NCI-H82 (cell line): Measurements from ENCODE around the gene PSMC3.

Experiments used
- DNase-seq: peaks from one replicate; lab custom pipeline; 2025; lab: John Stamatoyannopoulos, UW

The PSMC3 gene

DNA sequence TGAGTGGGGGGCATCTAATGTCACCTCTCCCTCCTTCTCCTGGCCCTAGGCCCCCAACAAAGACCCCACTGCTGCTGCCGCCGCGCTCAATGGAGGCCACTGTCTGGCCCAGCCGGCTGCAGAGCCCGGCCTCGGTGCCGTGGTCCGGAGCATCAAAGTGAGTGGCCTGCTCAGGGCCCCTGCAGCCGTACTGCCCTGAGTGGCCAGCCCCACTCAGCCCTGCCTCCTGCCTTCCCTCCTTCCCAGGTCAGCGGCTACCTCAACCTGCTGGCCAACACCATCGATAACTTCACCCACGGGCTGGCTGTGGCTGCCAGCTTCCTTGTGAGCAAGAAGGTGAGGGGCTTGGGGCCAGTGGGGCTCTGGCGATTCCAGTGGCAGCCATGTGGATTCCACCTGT is 12.9 kb downstream of the PSMC3 start:
- no peak for DNase-seq

DNA sequence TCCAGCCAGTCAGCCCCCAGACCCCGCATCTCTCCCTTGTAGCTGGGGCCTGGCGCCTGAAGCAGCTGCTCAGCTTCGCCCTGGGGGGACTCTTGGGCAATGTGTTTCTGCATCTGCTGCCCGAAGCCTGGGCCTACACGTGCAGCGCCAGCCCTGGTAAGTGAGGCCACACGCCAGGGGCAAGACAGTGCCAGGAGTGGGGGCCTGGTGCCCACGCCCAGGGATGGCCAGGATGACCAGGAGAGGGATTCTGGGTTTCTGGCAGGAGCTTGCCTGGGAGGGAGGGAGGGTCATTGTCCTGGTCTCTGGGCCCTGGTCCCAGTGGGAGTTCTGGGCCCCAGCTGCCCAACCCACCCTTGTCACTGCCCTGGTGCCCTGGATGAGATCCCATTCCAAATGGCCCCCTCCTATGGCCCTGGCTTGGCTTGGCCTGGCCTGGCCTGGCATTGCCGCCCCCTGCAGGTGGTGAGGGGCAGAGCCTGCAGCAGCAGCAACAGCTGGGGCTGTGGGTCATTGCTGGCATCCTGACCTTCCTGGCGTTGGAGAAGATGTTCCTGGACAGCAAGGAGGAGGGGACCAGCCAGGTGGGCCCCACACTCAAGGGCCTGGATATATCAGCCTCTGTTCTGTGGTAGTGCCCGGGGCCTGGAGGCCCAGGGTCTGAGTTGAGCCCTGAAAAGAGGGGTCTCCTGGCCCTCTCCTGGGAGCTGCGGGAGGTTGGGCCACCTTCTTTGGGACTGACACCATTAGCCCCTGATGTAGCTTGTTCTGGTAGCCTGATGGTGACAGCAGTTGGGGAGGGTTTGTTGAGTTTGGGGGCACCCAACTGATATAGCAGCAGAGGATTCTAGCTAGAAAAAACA is 14.1 kb downstream of the PSMC3 start:
- DNase-seq, result peak; percentile 60

DNA sequence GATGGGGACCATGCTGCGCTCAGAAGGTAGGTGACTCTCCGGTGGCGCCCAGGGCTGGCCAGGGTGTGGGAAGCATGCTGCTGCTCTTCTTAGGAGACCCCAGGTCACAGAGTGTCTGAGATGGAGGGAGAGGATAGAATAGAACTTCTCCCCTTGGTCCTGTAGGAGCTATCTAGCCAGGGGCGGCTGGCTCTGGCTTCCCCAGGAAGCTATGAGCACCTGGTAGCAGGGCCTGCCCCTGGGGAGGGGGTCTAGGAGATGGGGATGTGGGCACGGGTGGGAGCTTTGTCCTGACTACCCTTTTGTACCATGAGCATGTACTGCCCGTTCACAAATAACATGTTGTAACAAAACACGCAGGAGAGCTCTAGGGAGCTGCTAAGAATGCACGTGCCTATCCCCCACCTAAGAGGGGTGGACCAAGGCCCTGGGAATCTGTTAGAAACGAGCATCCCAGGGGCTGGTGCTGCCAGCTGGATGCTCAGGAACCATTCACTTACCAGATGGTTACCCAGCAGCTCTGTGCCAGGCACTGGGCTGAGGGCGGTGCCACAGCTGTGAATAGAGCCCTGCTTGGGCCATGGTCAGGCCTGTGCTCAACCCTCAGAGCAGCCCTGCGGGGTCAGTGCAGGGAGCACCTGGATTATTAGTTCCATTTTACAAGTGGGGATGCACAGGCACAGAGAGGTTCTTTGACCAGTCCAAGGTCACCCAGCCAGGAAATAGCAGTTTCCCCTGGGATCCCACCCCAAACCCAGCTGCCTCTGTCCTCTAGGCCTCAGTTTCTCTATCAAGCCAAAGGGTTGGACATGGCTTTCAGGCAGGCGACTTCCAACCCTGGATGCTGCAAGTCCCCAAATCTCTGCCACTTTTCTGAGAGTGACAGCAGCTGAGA is 15.6 kb downstream of the PSMC3 start:
- no peak for DNase-seq

DNA sequence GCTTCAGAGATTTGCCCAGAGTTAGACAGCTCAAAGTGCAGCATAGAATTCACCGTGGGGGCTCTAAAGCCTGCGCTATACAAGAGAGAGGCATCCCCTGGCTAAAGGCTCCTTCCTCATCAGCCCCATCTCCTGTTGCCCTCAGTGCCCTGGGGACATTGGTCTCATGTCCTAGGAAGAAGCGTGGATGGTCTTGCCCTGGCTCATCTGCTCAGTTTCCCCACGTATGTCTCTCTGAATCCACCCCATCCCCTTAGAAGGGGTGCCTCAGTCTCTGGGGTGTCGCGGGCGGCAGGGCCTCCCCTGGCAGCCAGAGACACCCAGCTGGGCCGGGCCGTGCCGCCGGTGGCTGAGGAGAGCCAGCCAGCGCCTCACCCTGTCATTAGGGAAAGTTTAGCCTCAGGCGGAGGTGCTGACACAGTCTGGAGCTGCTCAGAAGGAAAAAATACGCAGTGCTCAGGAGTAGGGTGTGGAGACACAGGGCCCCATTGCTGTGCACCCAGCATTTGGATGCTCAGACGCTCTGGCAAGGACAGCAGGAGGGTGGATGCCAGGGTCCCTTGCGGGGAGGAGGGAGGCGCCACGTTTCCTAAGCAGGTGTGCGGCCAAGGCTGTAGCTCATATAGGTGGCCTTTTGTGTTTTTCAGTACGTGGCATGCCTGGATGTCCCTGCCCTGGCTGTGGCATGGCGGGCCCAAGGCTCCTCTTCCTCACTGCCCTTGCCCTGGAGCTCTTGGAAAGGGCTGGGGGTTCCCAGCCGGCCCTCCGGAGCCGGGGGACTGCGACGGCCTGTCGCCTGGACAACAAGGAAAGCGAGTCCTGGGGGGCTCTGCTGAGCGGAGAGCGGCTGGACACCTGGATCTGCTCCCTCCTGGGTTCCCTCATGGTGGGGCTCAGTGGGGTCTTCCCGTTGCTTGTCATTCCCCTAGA is 16.5 kb downstream of the PSMC3 start:
- DNase-seq, result no peak

DNA sequence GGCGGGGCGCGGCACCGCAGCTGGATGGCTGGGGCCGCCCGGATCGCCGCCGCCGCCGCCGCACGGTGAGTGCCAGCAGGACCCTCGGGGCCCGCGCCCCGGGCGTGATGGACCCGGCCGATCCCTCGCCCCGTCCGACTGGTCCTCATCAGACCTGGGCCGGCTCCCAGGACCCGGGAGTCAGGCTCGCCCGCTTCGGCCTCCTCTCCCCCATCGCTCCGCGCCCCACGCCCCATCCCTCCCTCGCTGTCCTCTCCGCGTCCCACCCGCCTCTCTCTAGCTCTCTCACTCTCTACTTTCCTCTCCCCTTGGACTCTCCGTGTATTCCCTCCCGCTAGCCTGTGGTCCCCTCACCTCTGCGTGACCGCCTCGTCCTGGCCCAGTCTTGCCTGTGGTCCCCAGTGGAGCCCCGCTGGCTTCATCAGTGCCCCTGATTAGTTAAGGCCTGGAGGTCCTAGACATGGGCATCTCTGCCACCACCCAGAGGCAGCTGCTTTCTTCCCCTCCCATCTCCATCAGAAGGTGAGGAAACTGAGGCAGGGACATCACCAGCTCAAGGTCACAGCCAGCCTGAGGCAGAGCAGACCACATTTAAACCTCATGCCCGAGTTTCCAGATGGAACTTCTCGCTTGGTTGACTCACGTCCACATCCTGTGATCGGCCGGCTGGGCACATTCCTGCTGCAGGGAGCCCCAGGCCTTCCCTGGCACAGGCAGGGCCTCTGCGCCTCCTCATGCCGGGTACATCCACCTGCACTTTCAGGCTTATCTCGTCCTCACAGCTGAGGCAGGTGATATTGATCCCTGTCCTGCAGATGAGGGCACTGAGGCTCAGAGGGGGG is 17.4 kb downstream of the PSMC3 start:
- DNase-seq, result no peak

DNA sequence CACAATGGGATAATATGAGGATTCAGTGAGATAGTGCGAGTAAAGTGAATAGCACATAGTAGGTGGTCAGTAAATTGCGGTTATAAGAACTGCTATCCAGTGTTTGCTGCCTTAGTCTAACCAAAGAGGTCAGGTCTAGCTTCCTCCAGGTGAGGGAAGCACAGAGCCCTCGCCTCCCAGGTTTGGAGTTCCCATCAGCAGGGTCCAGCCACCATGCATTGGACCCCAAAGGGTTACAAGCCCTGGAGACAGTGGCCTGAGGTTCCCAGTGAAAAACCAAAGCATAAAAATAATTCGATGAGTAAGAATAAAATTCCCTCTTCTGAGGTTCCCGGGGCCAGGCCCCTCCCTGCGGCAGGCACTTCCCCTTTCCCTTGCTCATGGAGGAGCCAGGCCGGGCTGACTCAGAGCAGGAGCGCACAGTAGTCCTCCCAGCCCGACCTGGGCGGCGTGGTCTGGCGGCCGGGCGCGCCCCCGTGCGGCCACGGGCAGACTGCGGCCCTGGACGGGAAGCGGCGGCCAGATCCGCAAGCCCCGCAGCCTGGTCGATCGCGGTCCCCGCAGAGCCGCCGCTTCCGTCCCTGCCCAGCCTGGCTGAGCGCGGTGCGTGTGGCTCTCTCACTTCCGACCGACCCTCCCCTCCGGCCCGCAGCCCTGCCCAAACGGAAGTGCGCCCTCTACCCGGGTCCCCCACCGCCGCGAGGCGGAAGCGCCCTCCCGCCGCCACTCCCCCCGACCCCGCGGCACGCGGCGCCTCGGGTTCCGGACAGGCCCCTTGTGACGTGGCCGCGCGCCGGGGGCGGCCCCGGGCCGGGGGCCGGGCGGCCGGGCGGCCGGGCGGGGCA is 18.3 kb downstream of the PSMC3 start, which contains the start of gene SLC39A13:
TSS of gene SLC39A13 (plus strand) at position 845 of the 845 bp plus-strand sequence. CDS start 1,505 bp downstream, outside the sequence.
- peak; percentile 92 for DNase-seq

DNA sequence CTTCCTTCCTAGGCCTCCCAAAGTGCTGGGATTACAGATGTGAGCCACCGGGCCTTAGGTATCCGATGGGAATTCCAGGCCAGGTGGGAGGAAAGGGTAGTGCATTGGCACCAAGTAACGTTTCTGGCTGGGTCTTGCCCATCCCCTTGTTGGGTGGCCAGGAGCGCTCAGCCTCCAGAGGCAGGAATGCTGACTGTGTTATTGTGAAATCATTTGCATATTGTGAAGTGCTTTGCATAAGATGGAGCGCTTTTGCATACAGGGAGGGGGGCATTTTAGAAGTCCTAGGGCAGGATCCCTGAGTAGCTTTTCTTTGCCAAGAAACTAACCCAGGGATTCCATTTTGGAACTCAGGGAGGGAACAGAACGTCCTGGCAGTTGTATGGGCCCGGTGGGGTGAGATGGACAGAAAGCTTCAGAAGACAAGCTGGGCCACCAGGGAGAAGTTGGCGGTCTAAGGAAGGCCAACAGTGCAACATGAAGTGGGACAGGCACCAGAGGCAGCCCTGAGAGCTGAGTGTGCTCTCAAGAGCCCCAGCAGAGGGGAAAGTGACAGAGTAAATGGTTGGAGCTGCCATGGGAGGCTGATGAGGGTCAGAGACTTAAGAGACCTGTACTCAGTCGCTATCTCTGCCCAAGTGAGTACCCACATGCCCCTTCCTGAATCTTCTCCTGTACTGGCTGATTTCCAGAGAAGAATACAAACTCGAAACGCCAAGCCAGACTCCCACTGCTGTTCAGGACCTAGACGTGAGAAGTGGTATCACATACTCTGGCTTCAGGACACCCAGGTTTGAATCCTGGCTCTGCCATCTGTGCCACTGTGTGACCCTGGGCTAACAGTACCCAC is 19.1 kb downstream of the PSMC3 start:
- DNase-seq, result no peak

DNA sequence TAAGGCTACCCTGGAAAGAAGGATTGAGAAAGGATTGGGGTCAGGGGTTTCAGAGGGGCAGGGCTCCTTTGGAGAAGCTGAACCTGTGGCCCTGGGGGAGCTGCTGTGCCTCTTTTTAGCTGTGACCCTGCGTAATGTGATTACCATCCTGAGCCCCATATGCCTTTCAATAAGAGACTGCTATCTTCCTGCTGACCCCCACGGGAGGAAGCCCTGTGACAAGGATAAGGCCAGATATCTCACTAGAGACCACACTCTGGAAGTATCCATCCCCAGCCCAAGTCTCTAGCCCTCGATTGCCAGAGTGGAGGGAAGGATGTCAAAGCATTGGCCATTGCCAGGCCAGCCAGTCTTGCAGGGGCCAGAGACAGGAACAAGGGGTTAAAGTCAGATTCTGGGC is 22.7 kb downstream of the PSMC3 start:
- DNase-seq, result peak; percentile 67

DNA sequence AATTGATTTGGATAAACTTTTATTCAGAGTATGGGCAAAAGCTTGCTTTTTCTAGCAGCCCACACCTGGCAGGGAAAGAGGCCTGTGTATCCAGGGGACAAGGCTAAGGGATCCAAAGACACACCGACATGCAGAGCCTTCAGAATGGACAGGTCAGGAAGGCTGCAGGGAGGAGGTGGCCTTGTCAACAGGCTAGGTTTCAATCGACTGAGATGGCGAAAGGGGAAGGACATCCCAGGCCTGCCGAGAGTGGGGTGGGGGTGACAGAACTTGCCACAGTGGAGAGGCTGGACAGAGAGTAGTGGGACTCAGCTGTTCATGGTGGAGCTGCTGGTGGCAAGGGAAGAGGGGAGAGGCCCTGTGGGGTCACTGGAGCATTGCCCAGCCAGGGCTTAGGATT is 23.1 kb downstream of the PSMC3 start:
- no peak for DNase-seq

DNA sequence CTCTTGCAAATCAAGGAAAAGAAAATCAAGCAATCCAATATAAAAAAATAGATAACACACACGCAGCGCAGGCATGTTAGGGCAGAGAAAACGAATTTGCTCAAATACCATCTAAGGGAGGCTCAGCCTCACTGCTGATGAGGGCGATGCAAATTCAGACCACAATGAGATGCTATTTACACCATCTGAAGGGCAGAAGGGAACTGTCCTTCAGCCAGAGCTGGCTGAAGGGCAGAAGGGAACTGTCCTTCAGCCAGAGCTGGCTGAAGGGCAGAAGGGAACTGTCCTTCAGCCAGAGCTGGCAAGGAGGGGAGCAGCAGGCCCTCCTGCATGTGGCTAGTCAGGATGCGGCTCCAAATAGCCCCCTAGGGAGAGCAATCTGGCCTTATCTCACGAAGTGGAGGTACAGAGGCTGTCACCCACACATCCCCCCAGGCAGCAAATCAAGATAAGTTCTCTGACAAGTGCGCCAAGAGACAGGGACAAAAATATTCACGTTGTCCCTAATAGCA is 25.4 kb downstream of the PSMC3 start:
- DNase-seq, result no peak

DNA sequence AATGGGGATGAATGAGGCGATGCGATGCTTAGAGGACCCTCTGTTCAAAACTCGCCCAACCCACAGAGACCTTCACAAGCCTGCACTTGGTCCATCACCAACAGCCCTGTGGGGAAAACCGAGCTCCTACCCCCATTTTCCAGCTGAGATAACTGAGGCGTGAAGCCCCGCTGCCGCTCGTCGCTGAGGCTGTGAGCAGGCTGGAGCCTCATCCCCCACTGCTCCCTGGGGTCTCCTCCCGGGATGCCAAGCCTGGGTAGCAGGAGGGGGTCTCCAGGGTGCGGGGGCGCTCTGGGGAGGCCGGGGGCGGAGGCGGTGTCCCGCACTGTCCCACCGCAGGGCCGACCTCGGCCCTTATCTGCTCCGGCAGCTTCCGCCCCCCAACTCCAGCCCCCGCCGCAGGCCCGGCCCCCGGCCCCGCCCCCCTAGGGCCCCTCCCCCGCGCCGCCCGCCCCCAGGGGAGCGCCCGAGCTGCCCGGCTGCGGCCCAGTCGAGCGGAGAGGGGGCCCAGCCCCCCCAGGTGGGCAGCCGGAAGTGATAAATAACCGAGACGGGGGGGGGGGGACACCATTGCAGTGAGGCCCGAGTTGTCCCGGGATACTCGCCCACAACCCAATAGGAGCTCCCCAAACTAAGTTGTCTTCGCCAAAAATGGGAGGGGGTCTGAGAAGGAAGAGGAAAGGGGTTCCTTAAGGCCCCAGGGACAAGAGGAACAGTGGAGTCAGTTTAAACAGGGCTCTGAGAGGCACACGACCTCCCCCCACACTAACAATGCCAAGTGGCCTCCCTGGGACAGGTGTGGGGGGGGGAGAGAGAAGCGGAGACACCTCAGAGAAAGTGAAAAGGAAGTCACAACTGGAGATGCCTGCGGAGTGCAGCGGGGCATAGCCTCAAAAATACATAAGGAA is 26.1 kb downstream of the PSMC3 start:
- DNase-seq, result no peak

DNA sequence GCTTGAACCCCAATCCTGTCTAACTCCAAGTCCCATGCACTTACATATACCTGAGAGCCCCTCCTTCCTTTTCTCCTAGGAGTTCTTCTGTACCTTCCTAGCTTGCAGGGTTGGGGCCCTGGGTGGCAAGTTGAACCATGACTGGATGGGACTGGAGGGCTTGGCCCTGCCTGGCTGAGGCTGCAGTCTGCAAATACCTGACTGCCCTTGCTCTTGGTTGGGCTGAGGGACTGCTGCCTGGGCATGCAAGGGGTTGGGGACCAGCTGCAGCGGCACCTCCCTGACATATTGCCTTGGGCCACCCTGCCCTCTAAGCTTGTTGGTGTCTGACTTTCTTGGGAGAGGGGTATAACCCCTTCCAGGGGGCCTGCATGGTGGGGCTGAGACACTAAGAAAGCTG is 27.7 kb downstream of the PSMC3 start:
- DNase-seq, result no peak

DNA sequence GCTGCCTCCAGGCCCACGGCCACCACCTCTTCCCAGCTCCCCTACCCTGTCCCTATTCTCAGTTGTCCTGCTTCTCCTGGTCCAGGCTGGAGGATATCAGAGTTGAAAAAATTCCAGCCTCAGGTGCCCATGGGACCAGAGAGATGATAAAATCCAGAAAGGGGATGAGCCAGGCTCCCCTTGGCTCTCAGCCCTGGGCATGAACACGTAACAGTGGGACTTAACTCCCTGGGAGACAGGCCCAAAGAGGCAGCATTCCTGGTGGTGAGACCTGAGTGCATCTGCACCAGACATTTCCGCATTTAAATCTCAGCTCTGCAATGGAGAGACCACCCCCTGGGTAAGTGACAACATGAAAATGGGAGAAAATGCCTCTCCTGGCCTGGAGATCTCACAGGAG is 28.2 kb downstream of the PSMC3 start:
- DNase-seq, result no peak

DNA sequence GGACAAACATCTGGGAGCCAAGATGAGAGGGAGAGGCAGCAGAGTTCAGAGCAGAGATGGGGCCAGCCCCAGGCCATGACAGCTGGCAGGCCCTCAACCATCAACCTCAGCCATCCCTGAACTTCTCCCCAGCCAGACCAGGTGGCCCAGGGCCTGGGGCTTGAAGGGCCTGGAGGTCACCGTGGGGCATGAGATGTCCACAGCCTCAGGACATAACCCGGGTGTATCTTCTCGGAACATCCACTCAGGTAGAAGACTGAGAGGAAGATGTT is 30.3 kb downstream of the PSMC3 start:
- DNase-seq, result no peak

DNA sequence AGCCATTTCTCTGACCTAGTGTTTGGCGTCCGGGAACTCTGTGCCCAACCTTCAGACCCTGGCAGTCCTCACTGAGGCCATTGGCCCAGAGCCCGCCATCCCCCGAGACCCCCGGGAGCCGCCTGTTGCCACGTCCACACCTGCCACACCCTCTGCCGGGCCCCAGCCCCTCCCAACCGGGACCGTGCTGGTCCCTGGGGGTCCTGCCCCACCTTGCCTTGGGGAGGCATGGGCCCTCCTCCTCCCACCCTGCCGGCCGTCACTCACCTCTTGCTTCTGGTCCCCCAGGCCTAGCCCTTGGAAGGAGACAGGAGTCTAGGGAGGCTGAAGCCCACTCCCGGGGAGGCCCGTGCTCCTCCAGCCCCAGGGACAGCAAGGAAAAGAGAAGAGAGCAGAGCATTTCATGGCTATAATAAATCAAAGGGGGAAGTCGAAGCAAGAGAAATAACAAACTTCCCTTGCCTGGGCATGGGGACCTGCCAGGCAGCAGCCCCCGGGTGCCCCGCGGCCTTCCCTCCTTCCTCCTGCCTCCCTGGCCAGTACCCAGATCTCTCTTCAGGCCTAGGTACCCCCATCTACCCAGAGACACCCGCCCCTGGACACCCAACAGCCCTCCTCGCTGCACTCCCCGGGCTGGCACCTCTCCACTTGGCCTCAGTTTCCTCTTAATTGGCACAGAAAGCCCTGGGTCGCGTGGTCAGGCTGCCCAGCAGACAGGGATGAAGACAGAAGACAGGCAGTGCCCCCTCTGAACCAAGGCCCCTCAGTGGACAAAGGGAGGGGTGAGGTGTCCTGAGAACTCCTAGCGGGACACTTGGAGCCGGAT is 30.8 kb downstream of the PSMC3 start:
- DNase-seq, result no peak

DNA sequence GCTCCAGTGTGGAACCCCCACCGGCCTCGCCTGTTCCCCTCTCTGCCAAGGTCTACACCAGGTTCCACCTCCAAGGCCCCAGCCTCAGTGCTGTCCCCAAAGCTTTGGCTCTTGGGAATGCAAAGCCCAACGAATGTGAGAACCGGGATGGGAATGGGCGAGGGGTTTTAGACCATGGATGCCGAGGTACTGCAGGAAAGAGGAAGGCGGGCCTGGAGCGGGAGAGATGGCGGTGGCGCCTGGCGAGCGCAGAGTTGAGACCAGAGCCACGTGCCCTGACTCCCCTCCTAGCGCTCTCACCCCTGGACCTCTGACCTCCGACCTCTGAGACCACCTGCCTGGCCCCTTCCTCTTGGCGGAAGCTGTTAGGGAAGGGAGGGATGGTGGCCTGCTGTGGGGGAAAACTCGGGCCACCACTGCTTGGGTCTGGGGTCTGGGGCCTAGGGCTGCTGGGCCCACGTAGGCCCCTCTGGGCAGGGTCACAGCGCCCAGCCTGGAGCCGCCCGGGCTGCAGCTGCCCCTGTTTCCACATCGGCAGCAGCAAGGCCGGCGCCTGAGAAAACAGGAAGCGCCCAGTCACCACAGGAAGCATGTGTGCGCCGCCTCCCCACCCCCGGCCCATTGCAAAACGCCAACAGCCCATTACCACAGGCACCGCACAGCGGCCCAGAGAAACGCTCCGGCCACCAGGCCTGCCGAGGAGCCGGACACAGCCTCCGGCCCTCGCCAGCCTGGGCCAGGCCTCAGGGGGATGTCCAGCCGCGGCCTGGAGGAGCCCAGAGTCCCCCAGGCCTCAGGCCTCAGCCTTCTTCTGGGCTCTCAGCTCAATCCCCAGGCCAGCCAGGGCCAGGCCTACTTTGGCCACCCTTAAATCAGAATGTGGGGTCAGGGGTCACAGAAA is 31.7 kb downstream of the PSMC3 start:
- DNase-seq, result no peak
